Neural cell (in vitro differentiated cells): ENCODE measurements around the gene PLD3. TPM values are rescaled to one million over a fixed set of nuclear protein-coding genes. Genes with fewer than 3 reads are reported as not detected.

Source experiments
- H2AFZ ChIP-seq: fragments of 200-600, 300-800 bp; sonication (generic), shearing (Covaris generic); 2 replicates; pipeline ENCODE4 v1.6.0; 2014; ENCODE audit warnings: low read depth, mild to moderate bottlenecking, antibody characterized with exemption, low read length, moderate library complexity
- H3F3A ChIP-seq: fragments of 200-600 bp; shearing (Covaris generic); 2 replicates; pipeline ENCODE4 v1.6.1; 2016; ENCODE audit warnings: mild to moderate bottlenecking, moderate library complexity, mixed read lengths, antibody characterized with exemption, low read length; ENCODE audit not compliant: insufficient read depth, poor library complexity, severe bottlenecking
- H3K27ac ChIP-seq: fragments of 200-600, 300-800 bp; sonication (generic), shearing (Covaris generic); 2 replicates; pipeline ENCODE4 v1.5.1; 2014; ENCODE audit warnings: mild to moderate bottlenecking, low read length, moderate library complexity
- H3K27me3 ChIP-seq: fragments of 300-800, 200-600 bp; sonication (generic), shearing (Covaris generic); 2 replicates; pipeline ENCODE4 v1.6.0; 2014; ENCODE audit warnings: mild to moderate bottlenecking, low read depth, low read length, moderate library complexity; ENCODE audit not compliant: insufficient read depth
- H3K36me3 ChIP-seq: fragments of 300-800, 200-600 bp; sonication (generic), shearing (Covaris generic); 2 replicates; pipeline ENCODE4 v1.5.1; 2014; ENCODE audit warnings: mild to moderate bottlenecking, antibody characterized with exemption, low read length, moderate library complexity; ENCODE audit not compliant: insufficient read depth
- H3K4me2 ChIP-seq: fragments of 300-800, 200-600 bp; sonication (generic), shearing (Covaris generic); 2 replicates; pipeline ENCODE4 v1.6.0; 2014; ENCODE audit warnings: mild to moderate bottlenecking, low read length
- H3K4me3 ChIP-seq: fragments of 300-800, 200-600 bp; sonication (generic), shearing (Covaris generic); 2 replicates; pipeline ENCODE4 v1.5.1; 2014; ENCODE audit warnings: mild to moderate bottlenecking, low read length, moderate library complexity
- H3K79me2 ChIP-seq: fragments of 200-600 bp; shearing (Covaris generic); replicated peaks from 2 replicates; pipeline ENCODE4 v1.6.0; 2014; ENCODE audit warnings: mild to moderate bottlenecking, low read length, moderate library complexity; ENCODE audit not compliant: insufficient read depth
- H3K9ac ChIP-seq: fragments of 300-800, 200-600 bp; sonication (generic), shearing (Covaris generic); 2 replicates; pipeline ENCODE4 v1.6.1; 2016; ENCODE audit warnings: mild to moderate bottlenecking, low read length, mixed read lengths
- H3K9me2 ChIP-seq: fragments of 200-600 bp; shearing (Covaris generic); 2 replicates; pipeline ENCODE4 v1.6.1; 2016; ENCODE audit warnings: mild to moderate bottlenecking, low read length, mixed read lengths; ENCODE audit not compliant: insufficient read depth
- H3K9me3 ChIP-seq: fragments of 200-600, 300-800 bp; sonication (generic), shearing (Covaris generic); 2 replicates; pipeline ENCODE4 v1.6.1; 2016; ENCODE audit warnings: mild to moderate bottlenecking, mixed run types, low read length, moderate library complexity, mixed read lengths
- H4K20me1 ChIP-seq: fragments of 200-600 bp; shearing (Covaris generic); 2 replicates; pipeline ENCODE4 v1.6.1; 2016; ENCODE audit warnings: mild to moderate bottlenecking, mixed run types; ENCODE audit not compliant: insufficient read depth
- EP300 ChIP-seq: fragments of 450-650 bp; conservative IDR thresholded peaks from 2 replicates; pipeline ENCODE4 v1.6.1; 2014; ENCODE audit warnings: antibody characterized with exemption, mild to moderate bottlenecking, moderate library complexity; ENCODE audit not compliant: poor library complexity, severe bottlenecking
- EZH2 ChIP-seq: fragments of 200-600, 300-800 bp; shearing (Covaris generic), sonication (generic); IDR thresholded peaks from 2 replicates; pipeline ENCODE4 v1.6.1; 2014; ENCODE audit warnings: antibody characterized with exemption, low read length, borderline replicate concordance, mild to moderate bottlenecking; ENCODE audit not compliant: insufficient read depth, poor library complexity, severe bottlenecking
- MXI1 ChIP-seq: fragments of 450-650 bp; conservative IDR thresholded peaks from 2 replicates; pipeline ENCODE4 v1.6.1; 2014; ENCODE audit warnings: antibody characterized with exemption, mild to moderate bottlenecking; ENCODE audit not compliant: poor library complexity, severe bottlenecking
- POLR2AphosphoS5 ChIP-seq: IDR thresholded peaks from 2 replicates; pipeline ENCODE4 v1.6.1; 2012
- RAD21 ChIP-seq: fragments of 450-650 bp; conservative IDR thresholded peaks from 2 replicates; pipeline ENCODE4 v1.6.1; 2014; ENCODE audit warnings: antibody characterized with exemption, mild to moderate bottlenecking, moderate library complexity
- REST ChIP-seq: IDR thresholded peaks from 2 replicates; pipeline ENCODE4 v1.6.1; 2012; ENCODE audit warnings: borderline replicate concordance
- SMC3 ChIP-seq: fragments of 450-650 bp; conservative IDR thresholded peaks from 2 replicates; pipeline ENCODE4 v1.6.1; 2014; ENCODE audit warnings: antibody characterized with exemption, mild to moderate bottlenecking, moderate library complexity; ENCODE audit not compliant: poor library complexity
- TAF1 ChIP-seq: IDR thresholded peaks from 2 replicates; pipeline ENCODE4 v1.6.1; 2012; ENCODE audit warnings: low read depth
- polyA plus RNA-seq: library from polyadenylated mRNA; depleted of rRNA; stranded (reverse); fragments of >200 nt; gene quantifications from 2 replicates; pipeline ENCODE4 v1.2.3, GENCODE V29; 2014
- TF ChIP-seq, protein P1 (sequence below): fragments of 450-650 bp; IDR thresholded peaks from 2 replicates; pipeline ENCODE4 v1.5.1; 2014; ENCODE audit warnings: antibody characterized with exemption, mild to moderate bottlenecking, moderate library complexity; ENCODE audit not compliant: poor library complexity, severe bottlenecking

Gene PLD3
- polyA plus RNA-seq, 1 donor from 2014 or later: 426 TPM

DNA sequence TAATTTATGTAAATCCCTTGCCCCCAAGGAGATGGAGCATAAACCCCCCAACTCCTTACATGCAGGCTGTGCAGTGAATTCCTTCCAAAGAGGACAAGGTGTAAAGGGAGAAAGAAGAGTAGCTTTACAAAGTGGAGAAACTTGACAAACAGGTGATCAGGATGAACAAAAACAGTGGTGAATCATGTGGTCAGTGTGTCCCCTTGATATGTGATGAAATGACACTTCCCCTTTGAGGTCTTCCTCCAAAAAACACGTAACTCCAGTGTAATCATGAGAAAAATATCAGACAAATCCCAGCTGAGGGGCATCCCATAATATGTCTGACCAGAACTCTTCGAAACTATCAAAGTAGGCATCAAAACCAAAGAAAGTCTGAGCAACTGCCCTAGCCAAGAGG, 33.8 kb upstream of the PLD3 start (continued):
- no peak for TF ChIP-seq EZH2

DNA sequence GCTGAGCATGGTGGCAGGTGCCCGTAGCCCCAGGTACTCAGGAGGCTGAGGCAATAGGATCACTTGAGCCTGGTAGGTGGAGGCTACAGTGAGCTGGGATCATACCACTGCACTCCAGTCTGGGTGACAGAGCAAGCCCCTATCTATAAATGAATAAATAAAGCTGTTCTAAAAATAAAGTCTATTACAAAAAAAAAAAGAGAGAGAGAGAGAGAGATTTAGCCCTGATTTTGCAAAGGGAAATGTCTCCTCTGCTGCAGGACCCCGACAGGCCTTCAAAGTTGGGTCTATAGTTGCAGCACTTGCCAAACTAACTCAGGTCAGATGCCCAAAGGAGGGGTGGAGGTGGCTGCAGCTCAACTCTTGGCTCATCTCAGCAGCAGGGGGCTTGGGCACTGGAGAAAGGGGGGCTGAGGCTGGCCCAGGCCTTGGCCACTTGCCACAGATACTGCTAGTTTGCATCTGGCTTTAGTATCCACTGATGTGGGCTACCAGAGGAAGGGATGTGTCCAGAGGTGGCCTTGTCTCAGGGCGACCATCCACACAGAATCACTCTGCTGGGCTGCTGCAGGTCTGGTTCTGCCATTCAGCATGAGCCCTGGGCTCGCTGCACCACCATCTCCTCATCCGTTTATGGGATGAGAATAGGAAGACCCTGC, 32.6 kb upstream of the PLD3 start:
- Histone ChIP-seq H3F3A (no peaks in the 10 kb centered on the region), H3K79me2 (no peaks in the 10 kb centered on the region), H3K27ac (no peak overlapping the region), H3K9ac (no peak overlapping the region), H3K27me3 (no peaks in the 10 kb centered on the region), H3K36me3 (no peaks in the 10 kb centered on the region), H3K4me3 (no peak overlapping the region), H3K9me3 (no peaks in the 10 kb centered on the region), H2AFZ (no peak overlapping the region), H4K20me1 (no peaks in the 10 kb centered on the region), H3K4me2 (no peak overlapping the region), H3K9me2 (no peaks in the 10 kb centered on the region)
- no peak for TF ChIP-seq EZH2
- no peak for TF ChIP-seq TAF1
- TF ChIP-seq RAD21: no peak
- no peak for TF ChIP-seq POLR2AphosphoS5
- TF ChIP-seq, protein P1, sequence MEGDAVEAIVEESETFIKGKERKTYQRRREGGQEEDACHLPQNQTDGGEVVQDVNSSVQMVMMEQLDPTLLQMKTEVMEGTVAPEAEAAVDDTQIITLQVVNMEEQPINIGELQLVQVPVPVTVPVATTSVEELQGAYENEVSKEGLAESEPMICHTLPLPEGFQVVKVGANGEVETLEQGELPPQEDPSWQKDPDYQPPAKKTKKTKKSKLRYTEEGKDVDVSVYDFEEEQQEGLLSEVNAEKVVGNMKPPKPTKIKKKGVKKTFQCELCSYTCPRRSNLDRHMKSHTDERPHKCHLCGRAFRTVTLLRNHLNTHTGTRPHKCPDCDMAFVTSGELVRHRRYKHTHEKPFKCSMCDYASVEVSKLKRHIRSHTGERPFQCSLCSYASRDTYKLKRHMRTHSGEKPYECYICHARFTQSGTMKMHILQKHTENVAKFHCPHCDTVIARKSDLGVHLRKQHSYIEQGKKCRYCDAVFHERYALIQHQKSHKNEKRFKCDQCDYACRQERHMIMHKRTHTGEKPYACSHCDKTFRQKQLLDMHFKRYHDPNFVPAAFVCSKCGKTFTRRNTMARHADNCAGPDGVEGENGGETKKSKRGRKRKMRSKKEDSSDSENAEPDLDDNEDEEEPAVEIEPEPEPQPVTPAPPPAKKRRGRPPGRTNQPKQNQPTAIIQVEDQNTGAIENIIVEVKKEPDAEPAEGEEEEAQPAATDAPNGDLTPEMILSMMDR: no peak
- TF ChIP-seq REST: no peak
- TF ChIP-seq MXI1: no peak
- TF ChIP-seq EP300: no peak
- TF ChIP-seq SMC3: no peak

DNA sequence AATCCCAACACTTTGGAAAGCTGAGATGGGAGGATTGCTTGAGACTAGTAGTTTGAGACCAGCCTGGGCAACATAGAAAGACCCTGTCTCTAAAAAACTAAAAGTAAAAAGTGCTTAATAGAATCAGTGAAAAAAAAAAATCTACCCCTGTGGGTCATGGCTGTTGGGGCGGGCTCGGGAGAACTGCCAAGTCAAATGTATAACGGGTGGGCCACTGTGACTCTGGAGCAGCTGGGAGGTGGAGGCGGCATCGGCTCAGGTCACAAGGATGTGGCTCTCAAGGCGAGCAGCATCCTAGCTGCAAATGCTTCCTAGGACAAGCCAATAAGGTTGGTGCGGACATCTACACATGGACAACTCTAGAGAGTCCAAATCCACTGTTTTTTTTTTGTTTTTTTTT, 31.2 kb upstream of the PLD3 start:
- Histone ChIP-seq H3K4me2 (no peak overlapping the region), H3K79me2 (no peaks in the 10 kb centered on the region), H3K27ac (no peak overlapping the region), H3K9me2 (no peaks in the 10 kb centered on the region), H3F3A (no peaks in the 10 kb centered on the region), H3K4me3 (no peak overlapping the region), H3K27me3 (no peaks in the 10 kb centered on the region), H2AFZ (no peak overlapping the region), H4K20me1 (no peaks in the 10 kb centered on the region), H3K9me3 (no peaks in the 10 kb centered on the region), H3K36me3 (no peaks in the 10 kb centered on the region), H3K9ac (no peak overlapping the region)
- no peak for TF ChIP-seq MXI1
- no peak for TF ChIP-seq EP300
- no peak for TF ChIP-seq TAF1
- no peak for TF ChIP-seq REST
- no peak for TF ChIP-seq POLR2AphosphoS5
- no peak for TF ChIP-seq SMC3
- no peak for TF ChIP-seq EZH2
- TF ChIP-seq, protein P1: no peak
- no peak for TF ChIP-seq RAD21
